Mucosa of rectum (tissue), 2 donors: ENCODE measurements around the gene FAXC.
A peak's percentile ranks its signal among the peaks of the same experiment; 100 is the strongest.

Source experiments
- H3K27ac ChIP-seq, 2 donors: one replicate each; pipeline ENCODE4 v1.7.0; 2013; ENCODE audit warnings: inconsistent platforms in 2 of 2, low read depth in 2 of 2, low read length in 2 of 2
- H3K27me3 ChIP-seq, 2 donors: one replicate each; pipeline ENCODE4 v1.7.0; 2013; ENCODE audit warnings: low read length in 2 of 2; ENCODE audit not compliant: control insufficient read depth in 2 of 2, insufficient read depth in 2 of 2
- H3K36me3 ChIP-seq, 2 donors: one replicate each; pipeline ENCODE4 v1.7.0; 2013; ENCODE audit warnings: low read length in 2 of 2; ENCODE audit not compliant: control insufficient read depth in 2 of 2, insufficient read depth in 2 of 2
- H3K4me1 ChIP-seq, 2 donors: one replicate each; pipeline ENCODE4 v1.7.0; 2013; ENCODE audit warnings: low read length in 2 of 2, mild to moderate bottlenecking in 1 of 2; ENCODE audit not compliant: control insufficient read depth in 2 of 2, insufficient read depth in 2 of 2
- H3K4me3 ChIP-seq, 2 donors: one replicate each; pipeline ENCODE4 v1.7.0; 2013; ENCODE audit warnings: low read length in 2 of 2
- H3K9ac ChIP-seq, 2 donors: one replicate each; pipeline ENCODE4 v1.7.0; 2013; ENCODE audit warnings: low read length in 2 of 2, low read depth in 1 of 2, mild to moderate bottlenecking in 1 of 2
- H3K9me3 ChIP-seq, 2 donors: one replicate each; pipeline ENCODE4 v1.7.0; 2013; ENCODE audit warnings: low read length in 2 of 2; ENCODE audit not compliant: control insufficient read depth in 2 of 2
- donor health status: healthy.
- donor health status: Normal muscosa, but diverticular disease.

The FAXC gene

DNA sequence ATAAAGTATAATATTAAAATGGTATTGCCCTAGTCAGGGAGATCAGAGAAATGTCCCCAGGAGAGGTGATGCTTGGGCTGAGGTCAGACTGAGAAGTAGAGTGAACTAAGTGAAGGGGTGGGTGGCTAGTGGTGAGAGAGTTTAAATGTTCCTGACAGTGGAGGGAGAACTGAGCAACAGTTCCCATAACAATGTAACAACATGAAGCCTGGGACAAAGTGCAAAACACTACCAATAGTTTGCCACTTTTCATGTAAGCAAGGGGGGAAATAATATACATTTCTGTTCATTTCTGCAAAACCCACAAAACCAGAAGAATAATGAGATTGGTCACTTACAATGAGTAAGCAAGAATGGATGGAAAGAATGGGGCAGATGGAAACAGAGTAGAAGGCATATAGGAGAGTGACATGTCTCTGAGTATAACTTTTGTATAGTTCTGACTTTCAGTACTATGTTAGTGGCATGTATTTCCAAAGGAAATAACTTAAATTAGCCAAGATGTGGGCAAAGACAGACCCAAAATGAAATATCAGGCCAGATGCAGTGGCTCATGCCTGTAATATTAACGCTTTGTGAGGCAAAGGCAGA lies 13.3 kb upstream of the FAXC start:
- Histone ChIP-seq H3K36me3 (no peaks in the 10 kb centered on the region), H3K4me3 (no peak overlapping the region), H3K27ac (no peak overlapping the region), H3K9me3 (no peaks in the 10 kb centered on the region), H3K4me1 (no peaks in the 10 kb centered on the region), H3K9ac (no peak overlapping the region), H3K27me3 (no peaks in the 10 kb centered on the region)

- H3K4me1 ChIP-seq: no peaks in the 10 kb centered on the region
- H3K27me3 ChIP-seq: peaks cover 0 to 4% of the 10 kb centered on the region in 2 donors
- no peak overlapping the region for H3K4me3 ChIP-seq
- H3K9ac ChIP-seq: no peak overlapping the region
- no peaks in the 10 kb centered on the region for H3K9me3 ChIP-seq
- H3K36me3 ChIP-seq: no peaks in the 10 kb centered on the region
- H3K27ac ChIP-seq: no peak overlapping the region
Observed at GRCh38 chr6:99359800-99360199, 10.3 kb upstream of the FAXC start.

DNA sequence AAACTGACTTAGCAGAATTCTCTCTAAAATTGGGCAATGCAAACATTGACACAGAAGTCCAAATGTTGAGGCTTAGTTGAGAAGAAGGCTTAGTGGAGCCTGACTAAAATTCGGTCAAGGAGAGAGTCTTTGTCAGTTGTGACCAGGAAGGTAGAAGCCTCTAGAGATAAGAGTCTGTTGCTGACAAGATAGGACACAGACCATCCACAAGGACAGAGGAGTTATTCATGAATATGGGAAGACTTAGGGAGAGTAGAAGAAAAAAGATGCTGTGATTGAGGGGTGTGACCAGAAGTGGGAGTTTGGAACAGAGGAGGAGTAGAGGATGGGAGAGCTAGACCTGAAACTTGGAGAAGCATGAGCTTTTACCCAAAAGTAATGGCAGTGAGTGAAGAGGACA lies 7.2 kb upstream of the FAXC start:
- peaks cover 0 to 4% of the 10 kb centered on the region in 2 donors for H3K27me3 ChIP-seq
- no peaks in the 10 kb centered on the region for H3K4me1 ChIP-seq
- no peak overlapping the region for H3K27ac ChIP-seq
- H3K36me3 ChIP-seq: no peaks in the 10 kb centered on the region
- no peaks in the 10 kb centered on the region for H3K9me3 ChIP-seq
- no peak overlapping the region for H3K4me3 ChIP-seq
- H3K9ac ChIP-seq: no peak overlapping the region

- Histone ChIP-seq H3K4me1 (peaks cover 0 to 3% of the 10 kb centered on the region in 2 donors), H3K27me3 (peaks cover 4 to 9% of the 10 kb centered on the region in 2 donors), H3K36me3 (no peaks in the 10 kb centered on the region), H3K9ac (no peak overlapping the region), H3K9me3 (no peaks in the 10 kb centered on the region), H3K4me3 (no peak overlapping the region), H3K27ac (no peak overlapping the region)
Observed at GRCh38 chr6:99354983-99355382, 5.5 kb upstream of the FAXC start.

DNA sequence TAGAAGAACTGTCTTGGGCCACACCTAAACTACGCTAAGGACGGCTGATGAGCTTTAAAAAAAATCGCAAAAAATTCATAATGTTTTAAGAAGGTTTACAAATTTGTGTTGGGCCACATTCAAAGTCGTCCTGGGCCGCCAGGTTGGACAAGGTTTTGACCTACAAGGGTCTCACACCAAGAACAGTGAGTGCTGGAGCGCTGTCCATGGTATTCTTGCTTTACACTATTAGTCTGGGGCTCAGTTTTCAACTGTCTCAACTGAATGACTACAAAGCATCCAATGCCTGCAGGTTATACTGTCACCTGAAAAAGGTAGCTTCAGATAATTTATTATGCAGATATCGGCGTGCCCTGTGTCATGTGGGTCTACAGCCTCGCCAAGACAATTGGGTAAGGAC lies 3.7 kb upstream of the FAXC start:
- H3K4me1 ChIP-seq: peaks cover 3% of the 10 kb centered on the region in 2 donors
- peaks cover 6 to 14% of the 10 kb centered on the region in 2 donors for H3K27me3 ChIP-seq
- H3K4me3 ChIP-seq: no peak overlapping the region
- H3K36me3 ChIP-seq: no peaks in the 10 kb centered on the region
- no peak overlapping the region for H3K27ac ChIP-seq
- no peak overlapping the region for H3K9ac ChIP-seq
- H3K9me3 ChIP-seq: no peaks in the 10 kb centered on the region

DNA sequence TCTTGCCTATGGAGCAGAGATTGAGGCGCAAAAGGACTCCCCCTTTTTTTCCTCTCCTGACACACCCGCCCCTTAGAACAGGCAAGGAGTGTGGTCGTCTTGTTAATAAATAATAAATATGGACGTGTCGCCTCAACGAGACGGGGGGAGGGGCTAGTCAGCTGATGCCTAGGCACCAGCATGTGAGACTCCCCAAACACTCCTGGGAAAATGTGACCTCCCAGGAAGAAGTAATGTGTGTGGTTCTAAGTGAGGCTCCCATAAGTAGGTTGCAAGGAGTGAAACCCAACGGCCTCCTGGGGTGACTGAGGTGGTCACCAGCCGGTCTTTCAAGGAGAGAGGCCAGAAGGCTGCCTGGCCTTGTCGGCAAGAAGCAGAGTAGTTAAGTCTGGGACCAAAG lies 1.1 kb upstream of the FAXC start:
- Histone ChIP-seq H3K27me3 (peaks cover 6 to 15% of the 10 kb centered on the region in 2 donors), H3K9ac (no peak overlapping the region), H3K36me3 (no peaks in the 10 kb centered on the region), H3K4me1 (peaks cover 3% of the 10 kb centered on the region in 2 donors), H3K4me3 (no peak overlapping the region), H3K9me3 (no peaks in the 10 kb centered on the region), H3K27ac (no peak overlapping the region)

DNA sequence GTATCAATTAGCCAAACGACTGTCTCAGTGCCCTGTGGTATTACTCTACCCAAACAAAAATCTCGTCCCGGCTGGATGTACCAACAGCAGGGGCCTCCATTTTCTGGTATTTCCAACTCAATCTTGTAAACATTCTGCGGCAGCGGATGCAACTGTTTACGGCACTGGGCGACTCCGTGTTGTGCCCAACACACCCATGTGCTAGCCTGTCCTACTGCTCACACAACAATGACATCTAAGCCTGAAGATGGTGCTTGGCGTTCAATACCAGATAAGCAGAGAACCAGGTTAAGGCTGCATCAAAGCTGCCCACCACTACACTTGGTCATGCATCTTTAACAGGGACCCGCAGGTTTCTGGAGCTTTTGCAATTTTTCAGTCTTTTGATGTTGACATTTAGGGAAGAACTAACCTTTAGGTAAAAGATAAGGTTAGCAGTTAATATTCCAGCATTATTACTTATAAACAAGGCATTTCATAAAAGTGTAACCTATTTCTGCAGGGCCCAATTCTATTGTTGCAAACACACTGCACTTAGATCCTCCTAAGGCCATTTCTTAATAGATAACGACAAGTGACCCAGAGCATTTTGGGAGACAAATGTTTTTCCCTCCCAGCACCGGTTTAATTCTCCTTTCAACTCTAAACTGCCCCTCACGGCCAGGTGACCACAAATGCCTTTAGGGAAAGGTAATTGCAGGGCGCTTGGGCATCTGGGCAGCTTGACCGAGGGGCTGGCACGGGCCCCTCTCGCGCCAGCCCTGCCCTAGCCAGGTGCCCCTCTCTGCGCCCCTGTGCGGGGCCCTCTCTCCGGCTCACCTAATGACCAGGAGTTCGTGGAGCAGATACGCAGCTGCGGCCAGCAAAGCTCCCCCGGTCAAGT lies 945 bp downstream of the FAXC start:
- peak overlapping the region in 1 of 2 donors; percentile 4 for H3K9ac ChIP-seq
- H3K27ac ChIP-seq: peak overlapping the region in 1 of 2 donors; percentile 25
- peak overlapping the region; percentile 40 to 53 for H3K4me3 ChIP-seq
- peaks cover 6 to 10% of the 10 kb centered on the region in 2 donors for H3K27me3 ChIP-seq
- peaks cover 3% of the 10 kb centered on the region in 2 donors for H3K4me1 ChIP-seq
- no peaks in the 10 kb centered on the region for H3K36me3 ChIP-seq
- no peaks in the 10 kb centered on the region for H3K9me3 ChIP-seq

- peak overlapping the region in 1 of 2 donors; percentile 53 for H3K4me3 ChIP-seq
- H3K27me3 ChIP-seq: peaks cover 6 to 10% of the 10 kb centered on the region in 2 donors
- H3K27ac ChIP-seq: no peak overlapping the region
- no peak overlapping the region for H3K9ac ChIP-seq
- H3K36me3 ChIP-seq: no peaks in the 10 kb centered on the region
- H3K9me3 ChIP-seq: no peaks in the 10 kb centered on the region
- H3K4me1 ChIP-seq: peaks cover 3% of the 10 kb centered on the region in 2 donors
Observed at GRCh38 chr6:99347804-99348203, 1.7 kb downstream of the FAXC start.

DNA sequence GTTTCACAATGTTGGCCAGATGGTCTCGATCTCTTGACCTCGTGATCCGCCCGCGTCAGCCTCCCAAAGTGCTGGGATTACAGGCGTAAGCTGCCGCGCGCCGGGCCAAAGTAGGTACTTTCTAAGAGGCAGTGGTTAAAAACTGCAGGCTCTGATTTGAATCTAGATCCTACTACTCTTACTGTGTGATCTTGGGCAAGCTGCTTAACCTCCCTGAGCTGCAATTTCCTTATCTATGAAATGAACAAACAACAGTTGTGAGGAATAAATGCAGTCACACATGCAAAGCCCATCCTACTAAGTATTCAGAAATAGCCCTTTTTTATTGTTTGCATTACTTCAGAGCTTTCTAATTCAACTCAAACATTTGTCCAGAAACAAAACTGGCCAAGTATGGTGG lies 2.9 kb downstream of the FAXC start:
- Histone ChIP-seq H3K4me1 (peaks cover 3% of the 10 kb centered on the region in 2 donors), H3K27ac (no peak overlapping the region), H3K27me3 (peaks cover 6 to 10% of the 10 kb centered on the region in 2 donors), H3K4me3 (no peak overlapping the region), H3K9me3 (no peaks in the 10 kb centered on the region), H3K9ac (no peak overlapping the region), H3K36me3 (no peaks in the 10 kb centered on the region)

DNA sequence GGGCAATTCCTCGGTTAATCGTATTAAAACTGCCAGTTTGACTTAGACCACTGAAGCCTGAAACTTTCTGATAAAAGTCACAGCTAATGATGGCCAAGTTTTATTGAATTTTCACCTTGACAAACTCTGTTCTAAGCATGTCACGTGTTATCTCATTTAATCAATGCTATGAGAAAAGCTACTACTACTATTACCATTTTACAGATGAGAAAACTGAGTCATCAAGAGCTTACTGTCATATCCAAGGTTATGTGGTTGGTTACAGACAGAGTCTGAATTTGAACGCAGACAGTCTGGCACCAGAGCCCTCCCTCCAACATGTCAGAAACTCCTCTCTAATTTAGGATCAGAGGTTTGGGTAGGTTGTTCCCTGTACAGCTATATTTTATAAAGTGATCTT lies 4.3 kb downstream of the FAXC start:
- Histone ChIP-seq H3K27ac (no peak overlapping the region), H3K27me3 (peaks cover 4 to 5% of the 10 kb centered on the region in 2 donors), H3K4me1 (peaks cover 0 to 3% of the 10 kb centered on the region in 2 donors), H3K9me3 (no peaks in the 10 kb centered on the region), H3K4me3 (no peak overlapping the region), H3K36me3 (no peaks in the 10 kb centered on the region), H3K9ac (no peak overlapping the region)
